Measurements from ENCODE around the gene PTPRE.

Gene PTPRE

GRCh38 chr10:127983344-127984100, 76.6 kb downstream of the PTPRE start:
- DNase-seq (ENCODE audit: low spot score), result no peak

- no peak for DNase-seq (ENCODE audit: low spot score)
Observed at GRCh38 chr10:127984945-127985344, 78.0 kb downstream of the PTPRE start.

GRCh38 chr10:127986531-127987466, 79.9 kb downstream of the PTPRE start:
- DNase-seq (ENCODE audit: low spot score), result no peak

GRCh38 chr10:127987467-127988380, 80.8 kb downstream of the PTPRE start:
- no peak for DNase-seq (ENCODE audit: low spot score)

GRCh38 chr10:127989481-127990012, 82.6 kb downstream of the PTPRE start:
- no peak for DNase-seq (ENCODE audit: low spot score)

GRCh38 chr10:127990132-127990788, 83.4 kb downstream of the PTPRE start:
- peak; percentile 20 for DNase-seq (ENCODE audit: low spot score)

GRCh38 chr10:127990846-127991542, 84.1 kb downstream of the PTPRE start:
- peak; percentile 75 for DNase-seq (ENCODE audit: low spot score)

GRCh38 chr10:127991543-127992255, 84.8 kb downstream of the PTPRE start:
- no peak for DNase-seq (ENCODE audit: low spot score)

- no peak for DNase-seq (ENCODE audit: low spot score)
Observed at GRCh38 chr10:127992376-127992775, 85.5 kb downstream of the PTPRE start.

GRCh38 chr10:127993056-127993690, 86.3 kb downstream of the PTPRE start:
- DNase-seq (ENCODE audit: low spot score), result no peak

GRCh38 chr10:127995939-127996338, 89.0 kb downstream of the PTPRE start:
- DNase-seq (ENCODE audit: low spot score), result no peak

GRCh38 chr10:127996586-127996985, 89.7 kb downstream of the PTPRE start:
- DNase-seq (ENCODE audit: low spot score), result peak; percentile 59

- no peak for DNase-seq (ENCODE audit: low spot score)
Observed at GRCh38 chr10:127997271-127997670, 90.4 kb downstream of the PTPRE start.

GRCh38 chr10:127997937-127998336, 91.0 kb downstream of the PTPRE start:
- no peak for DNase-seq (ENCODE audit: low spot score)

- no peak for DNase-seq (ENCODE audit: low spot score)
Observed at GRCh38 chr10:127998501-127999144, 91.7 kb downstream of the PTPRE start.

GRCh38 chr10:127999297-128000129, 92.6 kb downstream of the PTPRE start:
- DNase-seq (ENCODE audit: low spot score), result no peak

- no peak for DNase-seq (ENCODE audit: low spot score)
Observed at GRCh38 chr10:128000471-128001362, 93.8 kb downstream of the PTPRE start.

All from AG08395 (cell line).